HG03060 (cell line): ENCODE results near the gene RUNX1.
"Not testable (repeated sequence)": the region's sequence is repeated elsewhere in the genome, so short reads cannot be mapped to it uniquely, and the experiment has no call there.

Experiments used
- ATAC-seq: cut with Tn5 transposase; IDR thresholded peaks from one replicate; pipeline ENCODE4 v1.9.1; 2021; ENCODE audit warnings: low read depth, moderate number of reproducible peaks; ENCODE audit not compliant: unreplicated experiment

Gene RUNX1

GRCh38 chr21:34817821-34818661 lies 231.1 kb downstream of the RUNX1 start:
- no peak for ATAC-seq

- no peak for ATAC-seq
These were observed 233.0 kb downstream of the RUNX1 start for GRCh38 chr21:34815831-34816705.

- ATAC-seq: no peak
These were observed 234.6 kb downstream of the RUNX1 start for GRCh38 chr21:34814529-34814951.

- no peak for ATAC-seq
These were observed 235.7 kb downstream of the RUNX1 start for GRCh38 chr21:34813266-34813894.

DNA sequence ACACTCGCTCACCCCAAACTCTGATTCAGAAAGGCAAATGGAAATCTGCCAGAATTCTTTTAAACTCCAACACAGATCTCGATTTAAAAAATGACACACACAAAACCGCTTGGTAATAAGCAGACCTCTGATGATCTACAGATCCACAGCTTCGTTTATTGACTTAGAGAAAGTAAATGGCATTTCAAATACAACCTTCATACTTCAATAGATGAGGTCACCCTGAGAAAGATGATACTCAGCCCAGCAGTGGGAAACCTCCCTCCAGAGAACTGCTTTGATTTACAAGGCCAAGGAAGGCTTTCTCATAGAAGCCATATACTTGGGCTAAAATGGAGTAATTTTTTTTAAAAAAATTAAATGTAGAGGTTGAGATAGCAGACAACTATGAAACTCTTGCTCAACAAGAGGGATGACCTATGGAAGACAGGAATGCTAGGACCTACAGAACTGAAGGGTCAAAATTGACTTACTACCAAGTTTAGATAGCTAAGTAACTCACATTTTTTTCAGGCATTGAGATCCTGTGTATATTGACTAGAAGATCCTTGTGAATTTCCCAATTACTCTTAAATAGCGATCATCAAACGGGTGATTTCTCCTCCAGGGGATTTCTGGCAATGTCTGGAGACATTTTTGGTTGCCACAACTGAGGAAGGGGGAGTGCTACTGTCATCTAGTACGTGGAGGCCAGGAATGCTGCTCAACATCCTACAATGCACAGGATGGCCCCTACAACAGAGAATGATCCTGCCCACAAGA lies 236.4 kb downstream of the RUNX1 start:
- no peak for ATAC-seq

DNA sequence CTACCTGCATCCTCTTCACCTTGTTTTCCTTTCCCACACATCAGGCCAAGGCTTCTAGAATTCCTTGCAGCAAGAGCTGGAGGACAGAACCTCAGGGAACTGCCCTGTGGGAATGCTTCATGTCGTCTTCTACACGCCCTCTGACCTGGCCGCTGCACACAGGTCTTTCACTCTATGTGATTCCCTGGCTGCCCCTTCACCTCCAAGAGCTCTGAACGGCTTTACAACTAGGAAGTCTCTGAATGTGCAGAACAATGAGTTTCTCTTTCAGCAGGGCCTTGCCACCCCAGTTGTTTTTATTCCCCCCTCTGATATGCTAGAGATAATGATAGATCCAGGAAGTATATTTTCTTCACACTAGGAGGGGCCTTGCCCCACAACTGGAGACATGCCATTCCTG lies 237.7 kb downstream of the RUNX1 start:
- no peak for ATAC-seq

GRCh38 chr21:34810786-34811185 lies 238.3 kb downstream of the RUNX1 start:
- no peak for ATAC-seq

DNA sequence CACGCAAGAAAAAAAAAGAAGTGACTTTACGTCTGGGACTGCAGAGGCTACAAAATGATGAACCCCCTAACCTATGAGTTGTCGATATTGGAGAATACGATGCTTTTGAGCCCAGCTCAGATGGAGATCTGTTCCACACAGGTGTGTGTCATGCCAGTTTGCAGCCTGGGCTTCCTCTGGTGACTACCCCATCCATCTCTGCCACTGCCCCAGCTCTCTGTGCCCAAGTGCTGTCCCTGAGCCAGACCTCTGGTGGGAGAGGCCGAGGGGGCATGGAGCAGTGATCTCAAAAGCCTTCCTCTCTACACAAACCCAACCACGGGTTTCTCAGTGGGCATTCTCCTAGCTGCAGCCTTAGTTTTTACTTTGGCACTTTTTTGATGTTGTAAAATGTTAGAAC lies 239.3 kb downstream of the RUNX1 start:
- ATAC-seq: no peak

DNA sequence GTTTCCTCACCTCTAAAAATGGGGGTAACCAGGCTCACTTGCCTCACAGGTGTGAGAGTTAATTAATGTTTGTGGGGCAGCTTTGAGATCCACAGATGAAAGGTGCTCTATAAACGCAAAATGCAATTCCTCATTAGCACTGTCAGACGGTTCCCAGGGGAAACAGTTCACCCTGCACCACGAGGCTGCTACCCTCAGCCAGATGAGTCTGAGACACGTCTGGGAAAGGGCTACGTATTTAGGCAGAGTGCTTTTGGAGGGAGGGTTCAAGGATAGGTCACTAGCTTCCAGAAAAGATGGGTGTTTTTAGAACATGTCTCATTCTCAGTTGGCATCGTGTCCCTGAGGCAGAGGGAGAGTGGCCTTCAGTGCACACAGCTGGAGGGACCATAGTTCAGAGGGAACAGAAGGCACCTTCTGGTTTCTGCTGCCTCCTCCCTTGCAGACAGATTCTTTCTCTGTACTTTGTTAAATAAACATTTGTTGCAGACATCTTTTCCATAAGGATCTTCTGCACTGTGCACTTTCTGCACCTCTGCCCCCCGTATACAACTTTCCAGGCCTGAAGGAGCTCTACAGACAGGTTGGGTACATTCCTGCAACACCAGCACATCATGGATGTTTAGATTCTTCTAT lies 240.4 kb downstream of the RUNX1 start:
- ATAC-seq: no peak

DNA sequence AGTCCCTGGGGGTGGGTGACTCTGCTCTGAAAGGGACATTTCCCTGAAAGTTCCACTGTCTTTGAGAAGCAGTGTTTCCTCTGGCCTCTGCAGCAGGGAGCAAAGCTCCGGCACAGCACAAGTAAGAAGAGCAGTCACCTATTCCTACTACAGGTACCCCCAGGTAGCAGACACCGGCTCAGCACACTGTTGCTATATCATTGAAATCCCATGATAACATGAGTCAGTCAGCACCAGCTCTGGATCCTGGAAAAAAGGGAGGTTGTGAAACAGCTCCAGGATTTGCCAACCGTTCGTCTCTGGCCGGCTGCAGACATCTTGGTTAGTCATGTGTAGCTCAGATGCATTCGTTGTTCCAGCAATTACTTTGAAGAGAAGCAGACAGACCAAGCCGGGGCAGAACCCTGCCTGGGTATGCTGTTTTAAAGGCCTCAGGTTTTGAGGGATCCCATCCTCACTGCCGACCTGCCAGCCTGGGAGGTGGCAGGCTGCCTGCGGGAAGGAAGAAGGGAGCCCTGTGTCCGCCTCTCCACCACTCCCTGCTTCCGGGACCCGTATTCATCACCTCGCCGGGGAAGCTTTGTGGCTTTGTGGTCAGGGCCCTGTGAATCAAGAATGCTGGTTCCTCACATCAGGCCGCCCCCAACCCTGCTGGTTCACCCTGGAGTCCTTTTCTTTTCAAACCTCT lies 241.1 kb downstream of the RUNX1 start:
- no peak for ATAC-seq

GRCh38 chr21:34807146-34807880 lies 241.8 kb downstream of the RUNX1 start:
- ATAC-seq: no peak

DNA sequence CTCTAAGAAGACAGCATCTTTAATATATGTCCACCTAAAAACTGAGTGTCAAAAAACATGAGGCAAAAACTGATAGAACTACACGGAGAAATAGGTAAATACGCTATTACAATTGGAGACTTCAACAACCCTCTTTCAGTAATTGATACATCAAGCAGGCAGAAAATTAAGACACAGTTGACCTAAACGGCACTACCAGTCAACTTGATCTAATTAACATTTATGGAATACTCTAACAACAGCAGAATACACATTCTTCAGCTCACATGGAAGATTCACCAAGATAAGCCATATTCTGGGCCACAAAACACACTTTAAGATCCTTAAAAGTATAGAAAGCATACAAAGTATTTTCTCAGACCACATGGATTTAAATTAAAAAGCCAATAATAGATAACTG lies 242.7 kb downstream of the RUNX1 start:
- no peak for ATAC-seq

- ATAC-seq: no peak
These were observed 243.9 kb downstream of the RUNX1 start for GRCh38 chr21:34805157-34805556.

DNA sequence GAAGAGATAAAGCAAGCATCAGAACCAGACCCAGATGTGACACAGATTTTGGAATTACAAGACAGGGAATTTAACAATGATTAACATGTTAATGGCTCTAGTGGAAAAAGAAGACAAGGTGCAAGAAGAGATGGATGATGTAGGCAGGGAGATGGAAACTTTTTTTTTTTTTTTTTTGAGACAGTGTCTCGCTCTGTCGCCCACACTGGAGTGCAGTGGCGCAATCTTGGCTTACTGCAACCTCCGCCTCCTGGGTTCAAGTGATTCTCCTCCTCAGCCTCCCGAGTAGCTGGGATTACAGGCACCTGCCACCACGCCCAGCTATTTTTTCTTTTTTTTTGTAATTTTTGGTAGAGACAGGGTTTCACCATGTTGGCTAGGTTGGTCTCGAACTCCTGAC lies 244.5 kb downstream of the RUNX1 start:
- not testable (repeated sequence) for ATAC-seq

DNA sequence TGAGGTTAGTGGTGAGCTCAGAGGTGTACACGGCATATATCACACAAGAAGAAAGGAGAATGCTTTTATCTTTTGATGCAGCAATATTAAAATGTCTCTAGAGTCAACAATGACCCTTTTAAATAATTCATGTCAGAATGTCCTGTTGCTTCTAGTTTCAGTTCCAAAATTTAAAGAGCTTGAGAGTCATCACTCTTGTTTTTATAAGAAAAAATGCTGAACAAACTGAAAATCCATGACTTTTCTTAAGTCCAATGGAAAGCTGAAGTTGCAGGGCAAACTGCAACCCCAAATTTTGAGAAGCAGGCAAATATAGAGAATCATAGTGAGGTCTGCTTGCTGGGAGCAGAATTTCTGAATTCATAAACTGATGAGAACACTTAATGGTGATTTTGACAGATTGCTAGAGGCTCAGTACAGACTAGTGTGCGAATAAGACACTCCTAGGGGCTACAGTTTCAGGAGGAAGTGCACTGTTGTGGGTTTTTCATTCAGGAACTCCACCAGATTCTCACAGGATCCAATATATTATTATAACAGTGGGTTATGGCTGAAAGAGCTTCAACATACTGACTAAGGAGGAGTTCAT lies 245.2 kb downstream of the RUNX1 start:
- ATAC-seq: no peak

- ATAC-seq: no peak
These were observed 246.8 kb downstream of the RUNX1 start for GRCh38 chr21:34802180-34802899.

DNA sequence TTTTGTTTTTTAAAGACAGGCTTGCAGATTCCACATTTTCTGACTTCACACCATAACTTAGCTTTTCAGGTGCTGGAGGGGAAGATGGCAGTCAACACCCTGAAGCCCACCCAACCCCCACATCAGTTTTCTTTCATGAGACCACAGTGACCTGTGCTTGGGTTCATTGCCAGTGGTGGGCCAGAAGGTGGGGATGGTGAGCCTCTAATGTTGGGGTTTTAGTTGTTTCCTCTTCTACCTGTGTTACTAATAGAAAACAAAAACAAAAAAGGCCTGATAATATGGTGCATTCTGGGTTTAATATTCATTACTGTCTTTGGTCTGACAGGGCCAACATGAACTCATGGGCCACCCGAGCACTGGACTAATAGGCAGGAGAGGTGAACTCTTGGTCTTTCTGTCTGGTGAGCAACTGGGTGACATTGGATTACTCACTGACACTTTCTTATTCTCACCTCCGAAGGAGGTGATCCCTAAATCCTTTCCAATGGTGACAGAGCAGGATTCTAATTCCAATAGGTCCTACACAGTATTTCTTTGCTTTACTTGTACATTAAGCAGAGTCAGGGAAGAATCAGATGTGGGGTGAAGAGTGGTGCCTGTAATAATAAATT lies 247.5 kb downstream of the RUNX1 start:
- ATAC-seq: no peak
